ENCODE data around the gene RAB38.

RAB38 gene

GRCh38 chr11:88194990-88195389, 19.7 kb upstream of the RAB38 start:
- Histone ChIP-seq H3K36me3 (ENCODE audit: control insufficient read depth in 1 of 2, insufficient read depth in 2 of 2, low read length in 2 of 2) (no peaks in the 10 kb centered on the region), H3K4me3 (ENCODE audit: low read depth in 1 of 2, low read length in 2 of 2) (no peak overlapping the region), H3K9ac (ENCODE audit: low read depth in 1 of 2, low read length in 2 of 2) (no peak overlapping the region), H3K27ac (ENCODE audit: low read depth, low read length) (no peak overlapping the region), H3K4me1 (ENCODE audit: control insufficient read depth in 1 of 2, insufficient read depth in 2 of 2, low read length in 2 of 2) (no peaks in the 10 kb centered on the region), H3K9me3 (ENCODE audit: control insufficient read depth in 1 of 2, low read length in 2 of 2) (peaks cover 0 to 10% of the 10 kb centered on the region in 2 donors), H3K27me3 (ENCODE audit: control insufficient read depth in 1 of 2, insufficient read depth in 2 of 2, low read length in 2 of 2) (no peaks in the 10 kb centered on the region)

- Histone ChIP-seq H3K9ac (ENCODE audit: low read depth in 1 of 2, low read length in 2 of 2) (no peak overlapping the region), H3K27me3 (ENCODE audit: control insufficient read depth in 1 of 2, insufficient read depth in 2 of 2, low read length in 2 of 2) (no peaks in the 10 kb centered on the region), H3K4me1 (ENCODE audit: control insufficient read depth in 1 of 2, insufficient read depth in 2 of 2, low read length in 2 of 2) (peaks cover 0 to 5% of the 10 kb centered on the region in 2 donors), H3K36me3 (ENCODE audit: control insufficient read depth in 1 of 2, insufficient read depth in 2 of 2, low read length in 2 of 2) (no peaks in the 10 kb centered on the region), H3K4me3 (ENCODE audit: low read depth in 1 of 2, low read length in 2 of 2) (no peak overlapping the region), H3K27ac (ENCODE audit: low read depth, low read length) (no peak overlapping the region), H3K9me3 (ENCODE audit: control insufficient read depth in 1 of 2, low read length in 2 of 2) (peaks cover 0 to 10% of the 10 kb centered on the region in 2 donors)
Observed at GRCh38 chr11:88193278-88193677, 18.0 kb upstream of the RAB38 start.

- Histone ChIP-seq H3K27me3 (ENCODE audit: control insufficient read depth in 1 of 2, insufficient read depth in 2 of 2, low read length in 2 of 2) (no peaks in the 10 kb centered on the region), H3K4me1 (ENCODE audit: control insufficient read depth in 1 of 2, insufficient read depth in 2 of 2, low read length in 2 of 2) (peaks cover 0 to 5% of the 10 kb centered on the region in 2 donors), H3K36me3 (ENCODE audit: control insufficient read depth in 1 of 2, insufficient read depth in 2 of 2, low read length in 2 of 2) (no peaks in the 10 kb centered on the region), H3K9me3 (ENCODE audit: control insufficient read depth in 1 of 2, low read length in 2 of 2) (no peaks in the 10 kb centered on the region), H3K9ac (ENCODE audit: low read depth in 1 of 2, low read length in 2 of 2) (no peak overlapping the region), H3K27ac (ENCODE audit: low read depth, low read length) (no peak overlapping the region), H3K4me3 (ENCODE audit: low read depth in 1 of 2, low read length in 2 of 2) (no peak overlapping the region)
Observed at GRCh38 chr11:88188932-88189253, 13.7 kb upstream of the RAB38 start.

GRCh38 chr11:88188251-88188931, 13.1 kb upstream of the RAB38 start:
- H3K36me3 ChIP-seq (ENCODE audit: control insufficient read depth in 1 of 2, insufficient read depth in 2 of 2, low read length in 2 of 2) = no peaks in the 10 kb centered on the region
- peaks cover 0 to 6% of the 10 kb centered on the region in 2 donors for H3K4me1 ChIP-seq (ENCODE audit: control insufficient read depth in 1 of 2, insufficient read depth in 2 of 2, low read length in 2 of 2)
- H3K27me3 ChIP-seq (ENCODE audit: control insufficient read depth in 1 of 2, insufficient read depth in 2 of 2, low read length in 2 of 2) = no peaks in the 10 kb centered on the region
- H3K4me3 ChIP-seq (ENCODE audit: low read depth in 1 of 2, low read length in 2 of 2) = no peak overlapping the region
- H3K27ac ChIP-seq (ENCODE audit: low read depth, low read length) = no peak overlapping the region
- no peak overlapping the region for H3K9ac ChIP-seq (ENCODE audit: low read depth in 1 of 2, low read length in 2 of 2)
- H3K9me3 ChIP-seq (ENCODE audit: control insufficient read depth in 1 of 2, low read length in 2 of 2) = no peaks in the 10 kb centered on the region

- H3K4me3 ChIP-seq (ENCODE audit: low read depth in 1 of 2, low read length in 2 of 2) = no peak overlapping the region
- H3K36me3 ChIP-seq (ENCODE audit: control insufficient read depth in 1 of 2, insufficient read depth in 2 of 2, low read length in 2 of 2) = no peaks in the 10 kb centered on the region
Observed at GRCh38 chr11:88183233-88183632, 8.0 kb upstream of the RAB38 start.

GRCh38 chr11:88181776-88182175, 6.5 kb upstream of the RAB38 start:
- Histone ChIP-seq H3K27me3 (ENCODE audit: control insufficient read depth in 1 of 2, insufficient read depth in 2 of 2, low read length in 2 of 2) (no peaks in the 10 kb centered on the region), H3K4me1 (ENCODE audit: control insufficient read depth in 1 of 2, insufficient read depth in 2 of 2, low read length in 2 of 2) (peaks cover 3 to 6% of the 10 kb centered on the region in 2 donors), H3K9me3 (ENCODE audit: control insufficient read depth in 1 of 2, low read length in 2 of 2) (no peaks in the 10 kb centered on the region), H3K9ac (ENCODE audit: low read depth in 1 of 2, low read length in 2 of 2) (no peak overlapping the region), H3K4me3 (ENCODE audit: low read depth in 1 of 2, low read length in 2 of 2) (no peak overlapping the region), H3K27ac (ENCODE audit: low read depth, low read length) (no peak overlapping the region), H3K36me3 (ENCODE audit: control insufficient read depth in 1 of 2, insufficient read depth in 2 of 2, low read length in 2 of 2) (no peaks in the 10 kb centered on the region)

More at GRCh38 chr11:88183233-88183632, 8.0 kb upstream of the RAB38 start:
- Histone ChIP-seq H3K27me3 (ENCODE audit: control insufficient read depth in 1 of 2, insufficient read depth in 2 of 2, low read length in 2 of 2) (no peaks in the 10 kb centered on the region), H3K9me3 (ENCODE audit: control insufficient read depth in 1 of 2, low read length in 2 of 2) (no peaks in the 10 kb centered on the region), H3K9ac (ENCODE audit: low read depth in 1 of 2, low read length in 2 of 2) (no peak overlapping the region), H3K27ac (ENCODE audit: low read depth, low read length) (no peak overlapping the region), H3K4me1 (ENCODE audit: control insufficient read depth in 1 of 2, insufficient read depth in 2 of 2, low read length in 2 of 2) (peaks cover 3 to 6% of the 10 kb centered on the region in 2 donors)

- H3K9me3 ChIP-seq (ENCODE audit: control insufficient read depth in 1 of 2, low read length in 2 of 2) = no peaks in the 10 kb centered on the region
- peaks cover 6 to 7% of the 10 kb centered on the region in 2 donors for H3K4me1 ChIP-seq (ENCODE audit: control insufficient read depth in 1 of 2, insufficient read depth in 2 of 2, low read length in 2 of 2)
- no peak overlapping the region for H3K9ac ChIP-seq (ENCODE audit: low read depth in 1 of 2, low read length in 2 of 2)
- no peaks in the 10 kb centered on the region for H3K27me3 ChIP-seq (ENCODE audit: control insufficient read depth in 1 of 2, insufficient read depth in 2 of 2, low read length in 2 of 2)
- H3K4me3 ChIP-seq (ENCODE audit: low read depth in 1 of 2, low read length in 2 of 2) = no peak overlapping the region
- no peaks in the 10 kb centered on the region for H3K36me3 ChIP-seq (ENCODE audit: control insufficient read depth in 1 of 2, insufficient read depth in 2 of 2, low read length in 2 of 2)
- H3K27ac ChIP-seq (ENCODE audit: low read depth, low read length) = no peak overlapping the region
Observed at GRCh38 chr11:88179971-88180629, 4.9 kb upstream of the RAB38 start.

- Histone ChIP-seq H3K9me3 (ENCODE audit: control insufficient read depth in 1 of 2, low read length in 2 of 2) (no peaks in the 10 kb centered on the region), H3K4me3 (ENCODE audit: low read depth in 1 of 2, low read length in 2 of 2) (no peak overlapping the region), H3K36me3 (ENCODE audit: control insufficient read depth in 1 of 2, insufficient read depth in 2 of 2, low read length in 2 of 2) (no peaks in the 10 kb centered on the region), H3K9ac (ENCODE audit: low read depth in 1 of 2, low read length in 2 of 2) (no peak overlapping the region), H3K27ac (ENCODE audit: low read depth, low read length) (no peak overlapping the region), H3K4me1 (ENCODE audit: control insufficient read depth in 1 of 2, insufficient read depth in 2 of 2, low read length in 2 of 2) (peaks cover 8 to 11% of the 10 kb centered on the region in 2 donors), H3K27me3 (ENCODE audit: control insufficient read depth in 1 of 2, insufficient read depth in 2 of 2, low read length in 2 of 2) (no peaks in the 10 kb centered on the region)
Observed at GRCh38 chr11:88179141-88179540, 3.9 kb upstream of the RAB38 start.

GRCh38 chr11:88178191-88178590, 2.9 kb upstream of the RAB38 start:
- H3K4me3 ChIP-seq (ENCODE audit: low read depth in 1 of 2, low read length in 2 of 2) = no peak overlapping the region
- H3K36me3 ChIP-seq (ENCODE audit: control insufficient read depth in 1 of 2, insufficient read depth in 2 of 2, low read length in 2 of 2) = no peaks in the 10 kb centered on the region
- H3K27ac ChIP-seq (ENCODE audit: low read depth, low read length) = no peak overlapping the region
- no peak overlapping the region for H3K9ac ChIP-seq (ENCODE audit: low read depth in 1 of 2, low read length in 2 of 2)
- no peaks in the 10 kb centered on the region for H3K9me3 ChIP-seq (ENCODE audit: control insufficient read depth in 1 of 2, low read length in 2 of 2)
- peaks cover 11 to 14% of the 10 kb centered on the region in 2 donors for H3K4me1 ChIP-seq (ENCODE audit: control insufficient read depth in 1 of 2, insufficient read depth in 2 of 2, low read length in 2 of 2)
- no peaks in the 10 kb centered on the region for H3K27me3 ChIP-seq (ENCODE audit: control insufficient read depth in 1 of 2, insufficient read depth in 2 of 2, low read length in 2 of 2)

- Histone ChIP-seq H3K27ac (ENCODE audit: low read depth, low read length) (no peak overlapping the region), H3K4me1 (ENCODE audit: control insufficient read depth in 1 of 2, insufficient read depth in 2 of 2, low read length in 2 of 2) (peaks cover 9 to 11% of the 10 kb centered on the region in 2 donors), H3K4me3 (ENCODE audit: low read depth in 1 of 2, low read length in 2 of 2) (peak overlapping the region; percentile 57 to 68), H3K36me3 (ENCODE audit: control insufficient read depth in 1 of 2, insufficient read depth in 2 of 2, low read length in 2 of 2) (no peaks in the 10 kb centered on the region), H3K9me3 (ENCODE audit: control insufficient read depth in 1 of 2, low read length in 2 of 2) (no peaks in the 10 kb centered on the region), H3K27me3 (ENCODE audit: control insufficient read depth in 1 of 2, insufficient read depth in 2 of 2, low read length in 2 of 2) (no peaks in the 10 kb centered on the region), H3K9ac (ENCODE audit: low read depth in 1 of 2, low read length in 2 of 2) (no peak overlapping the region)
Observed at GRCh38 chr11:88175569-88176075, 379 bp upstream of the RAB38 start.
